IMR-90 (cell line): ENCODE measurements around the gene FLVCR2. TPM values are rescaled to one million over a fixed set of nuclear protein-coding genes. Genes with fewer than 3 reads are reported as not detected.

Experiments used
- ATAC-seq: fragments of 200-7000 bp; cut with Tn5 transposase; 2 replicates; pipeline ENCODE4 v1.9.1; 2020; ENCODE audit warnings: low read depth, mild to moderate bottlenecking, moderate library complexity
- BruUV-seq: library from RNA; stranded (reverse); fragments of 400-500 nt; replicated peaks from 2 replicates; lab custom pipeline; 2021; lab: Mats Ljungman, UMichigan
- CTCF ChIA-PET: fragments of 300-600 bp; formaldehyde crosslinking; extraction: SDS; loops from one replicate; lab custom pipeline; 2021; ENCODE audit warnings: antibody characterized with exemption; lab: Yijun Ruan, JAX
- POLR2A ChIA-PET: fragments of 300-600 bp; sonication (Branson Sonifier 250); formaldehyde crosslinking; loops from one replicate; lab custom pipeline; 2022; ENCODE audit warnings: antibody characterized with exemption; ENCODE audit not compliant: unreplicated experiment; lab: Charles Lee
- DNase-seq: peaks from one replicate; pipeline ENCODE4 v3.0.0; 2013
- H2AFZ ChIP-seq: replicated peaks from 2 replicates; pipeline ENCODE3; 2013; ENCODE audit warnings: low read length, mild to moderate bottlenecking; ENCODE audit not compliant: poor library complexity
- H2AK5ac ChIP-seq: 2 replicates; pipeline ENCODE4 v1.6.1; 2013; ENCODE audit warnings: low read depth, low read length, inconsistent platforms
- H2AK9ac ChIP-seq: replicated peaks from 2 replicates; pipeline ENCODE3; 2013; ENCODE audit warnings: mild to moderate bottlenecking, low read depth, low read length, moderate library complexity; ENCODE audit not compliant: poor library complexity
- H2BK120ac ChIP-seq: 2 replicates; pipeline ENCODE4 v1.6.1; 2013; ENCODE audit warnings: low read depth, low read length, inconsistent platforms
- H2BK15ac ChIP-seq: 3 replicates; pipeline ENCODE4 v1.6.1; 2013; ENCODE audit warnings: low read depth, low read length, inconsistent platforms
- H2BK20ac ChIP-seq: 2 replicates; pipeline ENCODE4 v1.6.1; 2013; ENCODE audit warnings: low read depth, mild to moderate bottlenecking, inconsistent platforms, low read length, moderate library complexity
- H2BK5ac ChIP-seq: 2 replicates; pipeline ENCODE4 v1.6.1; 2013; ENCODE audit warnings: mild to moderate bottlenecking, low read depth, low read length, inconsistent platforms; ENCODE audit not compliant: poor library complexity, severe bottlenecking
- H3K14ac ChIP-seq: replicated peaks from 2 replicates; pipeline ENCODE4 v1.6.1; 2013; ENCODE audit warnings: low read depth, low read length, inconsistent platforms
- H3K18ac ChIP-seq: 2 replicates; pipeline ENCODE4 v1.6.1; 2013; ENCODE audit warnings: low read depth, low read length, control low read depth
- H3K23ac ChIP-seq: 2 replicates; pipeline ENCODE4 v1.6.1; 2013; ENCODE audit warnings: low read depth, low read length, inconsistent platforms
- H3K27ac ChIP-seq: 2 replicates; pipeline ENCODE4 v1.5.1; 2013; ENCODE audit warnings: mild to moderate bottlenecking, control low read depth, low read length; ENCODE audit not compliant: insufficient read depth
- H3K27me3 ChIP-seq: 2 replicates; pipeline ENCODE4 v1.6.1; 2013; ENCODE audit warnings: low read length; ENCODE audit not compliant: control insufficient read depth, insufficient read depth
- H3K36me3 ChIP-seq: 2 replicates; pipeline ENCODE4 v1.6.1; 2013; ENCODE audit warnings: low read length, mixed read lengths; ENCODE audit not compliant: control insufficient read depth, insufficient read depth
- H3K4ac ChIP-seq: 2 replicates; pipeline ENCODE4 v1.6.1; 2013; ENCODE audit warnings: low read depth, low read length, inconsistent platforms
- H3K4me1 ChIP-seq: 2 replicates; pipeline ENCODE4 v1.6.1; 2013; ENCODE audit warnings: low read length, mixed read lengths; ENCODE audit not compliant: control insufficient read depth, insufficient read depth
- H3K4me2 ChIP-seq: 2 replicates; pipeline ENCODE4 v1.6.1; 2013; ENCODE audit warnings: low read depth, mild to moderate bottlenecking, control low read depth, low read length, moderate library complexity
- H3K4me3 ChIP-seq: 2 replicates; pipeline ENCODE4 v1.5.1; 2013; ENCODE audit warnings: low read depth, mild to moderate bottlenecking, control low read depth, low read length, moderate library complexity; ENCODE audit not compliant: insufficient read depth
- H3K56ac ChIP-seq: 2 replicates; pipeline ENCODE4 v1.6.1; 2013; ENCODE audit warnings: low read length, inconsistent platforms; ENCODE audit not compliant: insufficient read depth; ENCODE audit errors: extremely low read depth
- H3K79me1 ChIP-seq, 2 experiments: 2 replicates each; pipeline ENCODE4 v1.6.1; 2013; ENCODE audit warnings: low read length in 2 of 2, inconsistent platforms in 1 of 2, low read depth in 1 of 2
- H3K9ac ChIP-seq: 2 replicates; pipeline ENCODE4 v1.6.1; 2013; ENCODE audit warnings: low read depth, low read length, control low read depth
- H3K9me1 ChIP-seq: 2 replicates; pipeline ENCODE4 v1.6.1; 2013; ENCODE audit warnings: low read length, inconsistent platforms; ENCODE audit not compliant: insufficient read depth
- H3K9me3 ChIP-seq: 2 replicates; pipeline ENCODE4 v1.6.1; 2013; ENCODE audit warnings: low read length; ENCODE audit not compliant: control insufficient read depth, insufficient read depth
- H4K20me1 ChIP-seq: 2 replicates; pipeline ENCODE4 v1.6.1; 2013; ENCODE audit warnings: low read length, inconsistent platforms; ENCODE audit not compliant: insufficient read depth
- H4K5ac ChIP-seq: 2 replicates; pipeline ENCODE4 v1.6.1; 2013; ENCODE audit warnings: mild to moderate bottlenecking, low read depth, low read length, control low read depth
- H4K8ac ChIP-seq, 2 experiments: 2 replicates each; pipeline ENCODE4 v1.6.1; 2013; ENCODE audit warnings: low read depth in 2 of 2, low read length in 2 of 2, control low read depth in 1 of 2, inconsistent platforms in 1 of 2
- H4K91ac ChIP-seq: 2 replicates; pipeline ENCODE4 v1.6.1; 2013; ENCODE audit warnings: low read depth, low read length, inconsistent platforms; ENCODE audit not compliant: insufficient read depth
- BHLHE40 ChIP-seq: fragments of 150-350 bp; IDR thresholded peaks from 2 replicates; pipeline ENCODE4 v1.6.1; 2016; ENCODE audit warnings: mild to moderate bottlenecking, low read depth, low read length
- CEBPB ChIP-seq: IDR thresholded peaks from 2 replicates; pipeline ENCODE4 v1.6.1; 2012; ENCODE audit warnings: low read depth, low read length, improper control_type of control experiment
- CHD1 ChIP-seq: IDR thresholded peaks from 2 replicates; pipeline ENCODE4 v1.6.1; 2012; ENCODE audit warnings: low read depth, low read length, improper control_type of control experiment
- CTCF ChIP-seq: conservative IDR thresholded peaks from 2 replicates; pipeline ENCODE4 v1.5.1; 2012; ENCODE audit warnings: mild to moderate bottlenecking, low read depth, low read length, improper control_type of control experiment
- ELK1 ChIP-seq: fragments of 150-350 bp; IDR thresholded peaks from 2 replicates; pipeline ENCODE4 v1.6.1; 2016; ENCODE audit warnings: low read depth, mild to moderate bottlenecking, low read length, moderate library complexity, borderline replicate concordance
- FOS ChIP-seq: fragments of 150-350 bp; IDR thresholded peaks from 2 replicates; pipeline ENCODE4 v1.6.1; 2016; ENCODE audit warnings: low read depth, low read length
- MAFK ChIP-seq: IDR thresholded peaks from 2 replicates; pipeline ENCODE4 v1.6.1; 2012; ENCODE audit warnings: low read depth, low read length, improper control_type of control experiment
- MAZ ChIP-seq: IDR thresholded peaks from 2 replicates; pipeline ENCODE4 v1.6.1; 2012; ENCODE audit warnings: low read depth, mild to moderate bottlenecking, low read length, improper control_type of control experiment, moderate library complexity, borderline replicate concordance
- MXI1 ChIP-seq: IDR thresholded peaks from 2 replicates; pipeline ENCODE4 v1.6.1; 2012; ENCODE audit warnings: low read depth, mild to moderate bottlenecking, low read length, moderate library complexity, borderline replicate concordance
- NFE2L2 ChIP-seq: fragments of 150-350 bp; IDR thresholded peaks from 2 replicates; pipeline ENCODE4 v1.6.1; 2016; ENCODE audit warnings: low read depth, mild to moderate bottlenecking, low read length
- POLR2A ChIP-seq: IDR thresholded peaks from 2 replicates; pipeline ENCODE4 v1.6.1; 2012; ENCODE audit warnings: mild to moderate bottlenecking, low read depth, low read length
- RAD21 ChIP-seq: IDR thresholded peaks from 2 replicates; pipeline ENCODE4 v1.6.1; 2012; ENCODE audit warnings: low read length, improper control_type of control experiment
- RCOR1 ChIP-seq: IDR thresholded peaks from 2 replicates; pipeline ENCODE4 v1.6.1; 2012; ENCODE audit warnings: mild to moderate bottlenecking, low read length, improper control_type of control experiment; ENCODE audit not compliant: insufficient replicate concordance
- RFX5 ChIP-seq: IDR thresholded peaks from 2 replicates; pipeline ENCODE4 v1.8.0; 2012; ENCODE audit warnings: low read depth, mild to moderate bottlenecking, low read length, moderate library complexity
- SMC3 ChIP-seq: fragments of 150-350 bp; IDR thresholded peaks from 2 replicates; pipeline ENCODE4 v1.6.1; 2016; ENCODE audit warnings: low read depth, mild to moderate bottlenecking, antibody characterized with exemption, low read length, moderate library complexity
- USF2 ChIP-seq: fragments of 150-350 bp; IDR thresholded peaks from 2 replicates; pipeline ENCODE4 v1.6.1; 2017; ENCODE audit warnings: mild to moderate bottlenecking, antibody characterized with exemption, low read length, low read depth
- WGBS, 2 experiments: methylation state at CpG; one replicate each; pipeline versions ENCODE4 v1.1.5 to v1.1.7; 2013; ENCODE audit warnings: missing lambda C conversion rate in 2 of 2; ENCODE audit not compliant: insufficient read length in 1 of 2; ENCODE audit errors: extremely low coverage in 2 of 2; 5-methylcytosine and 5-hydroxymethylcytosine counted together
- dilution Hi-C: fragments of 300-500 bp; cut with HindIII; formaldehyde crosslinking; loops from one replicate; pipeline ENCODE4 v1.14.3; 2018; ENCODE audit warnings: low sequenced_read_pairs; ENCODE audit not compliant: unreplicated experiment
- in situ Hi-C: fragments of 300-500 bp; cut with MboI; formaldehyde crosslinking; loops from 3 replicates; pipeline ENCODE4 v1.14.3; 2019; ENCODE audit warnings: low sequenced_read_pairs, inconsistent platforms, mixed read lengths
- intact Hi-C: fragments of 100-400 bp; cut with micrococcal nuclease; formaldehyde crosslinking; loops from 2 replicates; pipeline ENCODE4 v1.10.0; 2022
- polyA plus RNA-seq, 3 experiments: library from polyadenylated mRNA; depleted of rRNA; stranded (reverse); fragments of >200 nt; gene quantifications; 2 replicates each; pipeline ENCODE4 v1.2.3, GENCODE V29; 2012; ENCODE audit warnings: low replicate concordance in 1 of 3
- total RNA-seq: library from RNA; depleted of rRNA; stranded (reverse); fragments of >200 nt; gene quantifications from 2 replicates; pipeline ENCODE4 v1.2.3, GENCODE V29; 2012

FLVCR2 gene
- total and polyA plus RNA-seq, 2 of the 4 experiments (the other 2 are of a cell fraction) = 0.94 to 1.4 TPM

GRCh38 chr14:75626396-75626795 is 48.0 kb downstream of the FLVCR2 start:
- ATAC-seq (no peak), DNase-seq (no peak)
- no CpG with 5 or more reads among the region's 3 CpGs for whole genome bisulfite sequencing, 2 experiments
- peaks cover 11% of the 10 kb centered on the region; the same call in 1 of the 2 replicates for H3K27me3 ChIP-seq
- H3K23ac ChIP-seq = no peak overlapping the region
- CTCF ChIA-PET = no interaction called here
- H3K9me1 ChIP-seq = no peaks in the 10 kb centered on the region
- H3K4me2 ChIP-seq = no peak overlapping the region
- H3K18ac ChIP-seq = no peak overlapping the region
- BruUV-seq = no TSS peak
- in situ Hi-C loops = no loop called here
- H3K79me1 ChIP-seq = no peaks in the 10 kb centered on the region
- no peaks in the 10 kb centered on the region for H3K9me3 ChIP-seq
- H3K4me3 ChIP-seq = no peak overlapping the region
- no peak overlapping the region for H2BK20ac ChIP-seq
- H3K36me3 ChIP-seq = no peaks in the 10 kb centered on the region
- no peak overlapping the region for H3K14ac ChIP-seq
- dilution Hi-C loops = no loop called here
- no peak overlapping the region for H3K56ac ChIP-seq
- no peak overlapping the region for H4K91ac ChIP-seq
- no peak overlapping the region for H3K9ac ChIP-seq
- no peak overlapping the region for H2BK5ac ChIP-seq
- H3K4me1 ChIP-seq = no peaks in the 10 kb centered on the region
- H2AK5ac ChIP-seq = no peak overlapping the region
- POLR2A ChIA-PET = no interaction called here
- no peak for TF ChIP-seq FOS
- TF ChIP-seq RCOR1 = no peak
- no peak for TF ChIP-seq RAD21
- no peak for TF ChIP-seq MAFK
- no peak for TF ChIP-seq RFX5
- TF ChIP-seq MXI1 = no peak
- no peak for TF ChIP-seq POLR2A
- TF ChIP-seq USF2 = no peak
- no peak for TF ChIP-seq CEBPB
- TF ChIP-seq NFE2L2 = no peak
- no peak for TF ChIP-seq CHD1
- no peak for TF ChIP-seq BHLHE40
- TF ChIP-seq ELK1 = no peak
- TF ChIP-seq CTCF = no peak
- no peak for TF ChIP-seq SMC3
- no peak for TF ChIP-seq MAZ
- H4K5ac ChIP-seq = no peak overlapping the region
- H2AK9ac ChIP-seq = no peak overlapping the region
- intact Hi-C loops = no loop called here
- no peak overlapping the region for H2BK15ac ChIP-seq
- no peak overlapping the region for H2AFZ ChIP-seq
- no peak overlapping the region for H3K4ac ChIP-seq
- no peaks in the 10 kb centered on the region for H4K20me1 ChIP-seq
- H4K8ac ChIP-seq = no peak overlapping the region
- no peak overlapping the region for H2BK120ac ChIP-seq
- no peak overlapping the region for H3K27ac ChIP-seq
